Tracheal epithelial cell (primary cell): Measurements from ENCODE around the gene IRF2. TPM values are rescaled to one million over a fixed set of nuclear protein-coding genes. Genes with fewer than 3 reads are reported as not detected.

Experiments
- total RNA-seq: library from RNA; depleted of rRNA; stranded (reverse); fragments of >200 nt; gene quantifications from 2 replicates; pipeline ENCODE4 v1.2.1, GENCODE V29; 2014

The IRF2 gene
- 25.6 and 39.5 TPM in 2 replicates for total RNA-seq

DNA sequence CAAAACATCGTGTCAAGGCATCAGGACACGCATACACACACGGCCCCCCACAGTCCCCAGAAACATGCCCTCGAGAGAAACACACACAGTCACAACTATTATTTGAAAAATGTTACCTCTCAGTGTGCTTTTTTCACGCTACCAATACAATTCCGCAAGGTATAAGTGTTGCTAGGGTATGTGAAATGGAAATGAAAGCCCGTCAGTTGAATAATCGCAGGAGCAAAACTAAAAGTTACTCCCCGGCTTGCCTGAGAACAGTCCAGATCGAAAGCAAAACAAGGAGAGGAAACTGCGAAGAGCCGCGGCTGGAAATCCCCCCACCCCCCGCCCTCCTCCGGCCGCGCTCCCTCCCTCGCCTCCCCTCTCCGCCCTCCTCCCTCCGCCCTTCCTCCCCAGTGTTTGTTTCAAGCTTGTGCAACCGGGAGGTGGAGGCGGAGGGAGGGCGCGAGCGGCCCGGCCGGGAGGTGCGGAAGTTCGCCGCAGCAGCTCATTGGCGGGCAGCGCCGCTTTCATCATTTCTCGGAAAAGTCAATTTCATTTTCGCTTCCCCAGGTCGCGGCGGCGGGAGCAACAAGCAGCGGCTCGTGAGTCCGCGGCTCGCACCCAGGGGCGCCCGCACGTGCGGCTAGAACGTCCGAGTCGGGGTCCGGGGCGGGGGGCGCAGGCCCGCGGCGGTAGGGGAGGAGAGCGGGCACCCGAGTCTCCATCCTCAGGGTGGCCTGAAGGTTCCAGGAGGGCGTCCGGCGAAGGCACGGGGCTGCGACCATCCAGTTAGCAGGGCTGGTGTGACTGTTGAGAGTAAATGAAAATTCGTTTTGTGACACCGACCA lies at the start of gene IRF2:
Gene IRF2, minus strand, starts transcription at position 288 of the 833 bp plus-strand sequence. CDS start 45,486 bp downstream, outside the sequence.

Other genes with a start within 250 kb of the IRF2 start
- 27.9 and 44.6 TPM in 2 replicates for gene CASP3, start 174.9 kb upstream of the IRF2 start, total RNA-seq
- 8.5 and 10.6 TPM in 2 replicates for gene PRIMPOL, start 175.2 kb upstream of the IRF2 start, total RNA-seq